HepG2 (cell line): ENCODE measurements around the gene ZFAND2B. TPM values are rescaled to one million over a fixed set of nuclear protein-coding genes. Genes with fewer than 3 reads are reported as not detected.

Source experiments
- ATAC-seq: fragments of 200-7000 bp; cut with Tn5 transposase; 3 replicates; pipeline ENCODE4 v1.9.1; 2020; ENCODE audit warnings: mild to moderate bottlenecking, moderate library complexity
- BruUV-seq: library from RNA; stranded (reverse); fragments of 400-500 nt; replicated peaks from 2 replicates; lab custom pipeline; 2021; lab: Mats Ljungman, UMichigan
- CTCF ChIA-PET: fragments of 300-600 bp; formaldehyde crosslinking; extraction: SDS; loops from one replicate; lab custom pipeline; 2021; ENCODE audit warnings: low total read pairs, inconsistent platforms, low intra/inter-chr PET ratio; lab: Yijun Ruan, JAX
- POLR2A ChIA-PET: fragments of 350-600 bp; sonication (Branson Sonifier 250); formaldehyde crosslinking; loops from one replicate; lab custom pipeline; 2020; ENCODE audit warnings: antibody characterized with exemption, inconsistent platforms; lab: Yijun Ruan, JAX
- DNase-seq: peaks from one replicate; pipeline ENCODE4 v3.0.0-alpha.2; 2015; ENCODE audit warnings: low spot score
- FAIRE-seq: peaks from 3 replicates; lab custom pipeline; 2011; peaks lifted over from hg19 to GRCh38; lab: Jason Lieb, UNC
- H2AFZ ChIP-seq: one replicate; pipeline ENCODE4 v1.6.1; 2011; ENCODE audit warnings: low read length, inconsistent platforms
- H3K27ac ChIP-seq: fragments of 300-600 bp; 3 replicates; pipeline ENCODE4 v1.8.0; 2011; ENCODE audit warnings: mixed run types, mild to moderate bottlenecking, mixed read lengths, low read length, inconsistent platforms; ENCODE audit not compliant: insufficient read depth; ENCODE audit errors: extremely low read length
- H3K27me3 ChIP-seq, 2 experiments: fragments of 200-600 bp in 1 of 2; 2 replicates in 1 of 2; 3 replicates in 1 of 2; pipeline versions ENCODE4 v1.6.0 to v1.8.0; 2011; ENCODE audit warnings: low read length in 2 of 2, mild to moderate bottlenecking in 2 of 2, moderate library complexity in 2 of 2, inconsistent platforms in 1 of 2; ENCODE audit not compliant: insufficient read depth in 2 of 2, control insufficient read depth in 1 of 2
- H3K36me3 ChIP-seq, 2 experiments: fragments of 200-600 bp in 1 of 2; replicated peaks in 1 of 2; 2 replicates in 1 of 2; 3 replicates in 1 of 2; pipeline versions ENCODE4 v1.5.1 to v1.8.0; 2011; ENCODE audit warnings: low read length in 2 of 2, inconsistent platforms in 1 of 2; ENCODE audit not compliant: insufficient read depth in 2 of 2, control insufficient read depth in 1 of 2
- H3K4me1 ChIP-seq: 2 replicates; pipeline ENCODE4 v1.5.1; 2012; ENCODE audit warnings: low read length, inconsistent platforms; ENCODE audit not compliant: insufficient read depth
- H3K4me2 ChIP-seq: 2 replicates; pipeline ENCODE4 v1.6.0; 2011; ENCODE audit warnings: low read depth, low read length, inconsistent platforms
- H3K4me3 ChIP-seq, 3 experiments: fragments of 200-600 bp in 1 of 3; sonication (generic), shearing (Covaris generic) in 1 of 3; replicated peaks in 1 of 3; 2 replicates each; pipeline ENCODE4 v1.5.1; 2011 to 2016; ENCODE audit warnings: low read length in 3 of 3, inconsistent platforms in 2 of 3, low read depth in 2 of 3, mild to moderate bottlenecking in 2 of 3, control low read depth in 1 of 3, mixed read lengths in 1 of 3; ENCODE audit not compliant: insufficient read depth in 1 of 3
- H3K79me2 ChIP-seq: one replicate; pipeline ENCODE4 v1.6.1; 2011; ENCODE audit warnings: low read length, inconsistent platforms; ENCODE audit not compliant: insufficient read depth
- H3K9ac ChIP-seq: 2 replicates; pipeline ENCODE4 v1.6.0; 2011; ENCODE audit warnings: mild to moderate bottlenecking, low read depth, low read length, inconsistent platforms; ENCODE audit not compliant: insufficient read depth
- H3K9me3 ChIP-seq: 2 replicates; pipeline ENCODE4 v1.5.1; 2012; ENCODE audit warnings: mild to moderate bottlenecking, low read length
- H4K20me1 ChIP-seq: 2 replicates; pipeline ENCODE4 v1.6.0; 2011; ENCODE audit warnings: inconsistent platforms, mild to moderate bottlenecking, low read length, moderate library complexity; ENCODE audit not compliant: insufficient read depth
- CBX1 ChIP-seq: IDR thresholded peaks from one replicate; pipeline ENCODE4 v1.6.1; 2016; ENCODE audit warnings: antibody characterized with exemption, low read depth
- GZF1 ChIP-seq: sonication (generic); formaldehyde crosslinking; IDR thresholded peaks from 2 replicates; pipeline ENCODE4 v1.5.1; 2020; ENCODE audit warnings: mild to moderate bottlenecking, missing genetic modification reagents
- KLF16 ChIP-seq, 2 experiments: sonication (generic) in 1 of 2; formaldehyde crosslinking in 1 of 2; IDR thresholded peaks; 2 replicates each; pipeline versions ENCODE4 v1.6.1 to v1.8.0; 2016 to 2023; ENCODE audit warnings: missing genetic modification reagents in 2 of 2, missing compliant biosample characterization in 1 of 2
- LRRFIP1 ChIP-seq: sonication (generic); formaldehyde crosslinking; conservative IDR thresholded peaks from 2 replicates; pipeline ENCODE4 v1.4.0; 2020; ENCODE audit warnings: missing genetic modification reagents
- POLR2G ChIP-seq: fragments of 200-400 bp; formaldehyde crosslinking; IDR thresholded peaks from 2 replicates; pipeline ENCODE4 v1.6.1; 2018; ENCODE audit warnings: mild to moderate bottlenecking, low read depth, low read length, moderate library complexity
- SCMH1 ChIP-seq: sonication (generic); formaldehyde crosslinking; IDR thresholded peaks from 2 replicates; pipeline ENCODE4 v1.9.0; 2021; ENCODE audit warnings: missing genetic modification reagents, mild to moderate bottlenecking, borderline replicate concordance
- TAF15 ChIP-seq: fragments of 200-400 bp; formaldehyde crosslinking; IDR thresholded peaks from one replicate; pipeline ENCODE4 v1.6.1; 2018; ENCODE audit warnings: mild to moderate bottlenecking, low read depth, low read length; ENCODE audit not compliant: poor library complexity, severe bottlenecking
- ZBTB25 ChIP-seq: IDR thresholded peaks from 2 replicates; pipeline ENCODE4 v1.6.1; 2018; ENCODE audit warnings: missing genetic modification reagents
- ZBTB43 ChIP-seq: sonication (generic); formaldehyde crosslinking; conservative IDR thresholded peaks from 2 replicates; pipeline ENCODE4 v1.4.0; 2020; ENCODE audit warnings: missing genetic modification reagents
- ZNF121 ChIP-seq: sonication (generic); formaldehyde crosslinking; IDR thresholded peaks from 2 replicates; pipeline ENCODE4 v1.5.0; 2020; ENCODE audit warnings: mild to moderate bottlenecking, missing genetic modification reagents
- ZNF317 ChIP-seq: sonication (generic); formaldehyde crosslinking; IDR thresholded peaks from 2 replicates; pipeline ENCODE4 v1.5.0; 2020; ENCODE audit warnings: mild to moderate bottlenecking, missing genetic modification reagents
- ZNF512B ChIP-seq: sonication (generic); formaldehyde crosslinking; IDR thresholded peaks from 2 replicates; pipeline ENCODE4 v1.5.1; 2020; ENCODE audit warnings: missing genetic modification reagents, mild to moderate bottlenecking, borderline replicate concordance
- ZNF749 ChIP-seq: sonication (generic); formaldehyde crosslinking; IDR thresholded peaks from 2 replicates; pipeline ENCODE4 v1.8.0; 2022; ENCODE audit warnings: mild to moderate bottlenecking, missing genetic modification reagents, moderate library complexity, borderline replicate concordance
- ZNF788 ChIP-seq: sonication (generic); formaldehyde crosslinking; IDR thresholded peaks from 2 replicates; pipeline ENCODE4 v1.5.0; 2020; ENCODE audit warnings: mild to moderate bottlenecking, missing genetic modification reagents, borderline replicate concordance
- WGBS: methylation state at CpG from one replicate; pipeline ENCODE4 v1.1.6; 2017; ENCODE audit warnings: low lambda C conversion rate; 5-methylcytosine and 5-hydroxymethylcytosine counted together
- in situ Hi-C: cut with HindIII; loops from 2 replicates; pipeline ENCODE4 v1.10.0; 2017; ENCODE audit warnings: low pct_unique_long_range_greater_than_20kb; ENCODE audit not compliant: extremely low pct_ligation_motif_present
- intact Hi-C: fragments of 100-400 bp; cut with micrococcal nuclease; formaldehyde crosslinking; loops from one replicate; pipeline ENCODE4 v1.10.0; 2022; ENCODE audit not compliant: unreplicated experiment
- polyA plus RNA-seq, 8 experiments: library from polyadenylated mRNA; depleted of rRNA in 3 of 8; stranded (reverse) in 7 of 8; unstranded in 1 of 8; fragments of >200 nt; fragmentation: Illumina TruSeq in 4 of 8; extraction: Trizol in 4 of 8; gene quantifications; 2 replicates each; pipeline versions ENCODE4 v1.2.1 to v1.2.3, GENCODE V29; 2011 to 2016; ENCODE audit warnings: low read depth in 4 of 8, missing spikeins in 1 of 8, mixed read lengths in 1 of 8; ENCODE audit not compliant: insufficient read depth in 1 of 8
- total RNA-seq, 5 experiments: library from RNA; depleted of rRNA; stranded (reverse); fragments of >200 nt; fragmentation: Illumina TruSeq; extraction: Trizol; gene quantifications; 2 replicates each; pipeline ENCODE4 v1.2.3, GENCODE V29; 2016; ENCODE audit warnings: low read depth in 1 of 5
- TF ChIP-seq, protein P1 (sequence below): IDR thresholded peaks from 2 replicates; pipeline ENCODE4 v1.6.1; 2016; ENCODE audit warnings: low read depth

ZFAND2B gene
- total and polyA plus RNA-seq, 2 of the 13 experiments (the other 11 are each of a cell fraction or from before 2014, with no cell fraction given), result 53.3 to 115 TPM

DNA sequence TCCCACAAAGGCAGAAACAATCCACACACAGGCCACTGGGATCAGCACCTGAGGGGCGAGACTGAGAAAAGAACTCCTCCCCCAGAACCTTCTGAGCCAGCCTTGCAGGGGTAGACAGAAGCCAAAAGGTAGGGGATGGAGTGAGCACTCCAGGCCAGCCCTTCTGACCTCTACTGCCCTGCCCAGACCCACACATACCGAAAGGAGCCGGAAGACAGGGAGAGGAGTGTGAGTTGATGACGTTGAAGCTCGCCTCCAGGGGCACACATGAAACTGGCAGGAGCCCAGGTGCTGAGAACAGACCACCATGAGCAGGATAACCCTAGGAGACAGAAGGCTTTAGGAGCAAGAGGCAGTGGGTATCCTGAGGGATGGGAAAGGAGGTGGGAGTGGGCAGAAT, 38.6 kb upstream of the ZFAND2B start:
- in situ Hi-C loops (no loop called here), intact Hi-C loops (no loop called here)
- Histone ChIP-seq H3K4me1 (peaks cover 17% of the 10 kb centered on the region), H3K36me3 (peaks cover 3% of the 10 kb centered on the region in 2 experiments; a peak in 4 of 5 replicates), H3K4me2 (no peak overlapping the region), H3K27ac (no peak overlapping the region), H3K27me3 (peaks cover 0 to 2% of the 10 kb centered on the region in 2 experiments; a peak in 1 of 5 replicates), H2AFZ (no peak overlapping the region), H3K79me2 (no peaks in the 10 kb centered on the region), H3K9ac (no peak overlapping the region), H3K4me3 (no peak overlapping the region), H3K9me3 (no peaks in the 10 kb centered on the region), H4K20me1 (no peaks in the 10 kb centered on the region)
- WGBS, result 42% methylated on average over 5 of the region's 5 CpGs
- no TSS peak for BruUV-seq
- no peak for FAIRE-seq
- no peak for DNase-seq
- CTCF ChIA-PET, result no interaction called here
- POLR2A ChIA-PET, result interaction anchor here (0.8 to 10.4 kb wide), 3 partner anchors 9 to 50 kb away, joined by 3 to 227 read pairs (median 5); partner anchors contain the start of genes CNPPD1 and ZFAND2B
- ATAC-seq, result no peak
- TF ChIP-seq, protein P1, sequence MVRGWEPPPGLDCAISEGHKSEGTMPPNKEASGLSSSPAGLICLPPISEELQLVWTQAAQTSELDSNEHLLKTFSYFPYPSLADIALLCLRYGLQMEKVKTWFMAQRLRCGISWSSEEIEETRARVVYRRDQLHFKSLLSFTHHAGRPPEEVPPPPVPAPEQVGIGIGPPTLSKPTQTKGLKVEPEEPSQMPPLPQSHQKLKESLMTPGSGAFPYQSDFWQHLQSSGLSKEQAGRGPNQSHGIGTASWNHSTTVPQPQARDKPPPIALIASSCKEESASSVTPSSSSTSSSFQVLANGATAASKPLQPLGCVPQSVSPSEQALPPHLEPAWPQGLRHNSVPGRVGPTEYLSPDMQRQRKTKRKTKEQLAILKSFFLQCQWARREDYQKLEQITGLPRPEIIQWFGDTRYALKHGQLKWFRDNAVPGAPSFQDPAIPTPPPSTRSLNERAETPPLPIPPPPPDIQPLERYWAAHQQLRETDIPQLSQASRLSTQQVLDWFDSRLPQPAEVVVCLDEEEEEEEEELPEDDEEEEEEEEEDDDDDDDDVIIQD (CRISPR knock-in tag), result no peak
- TF ChIP-seq ZNF512B (no peak), CBX1 (no peak), ZNF749 (CRISPR knock-in tag) (no peak), GZF1 (no peak), ZBTB43 (CRISPR knock-in tag) (no peak), ZNF121 (no peak), ZNF788 (no peak), POLR2G (no peak), SCMH1 (CRISPR knock-in tag) (no peak), LRRFIP1 (no peak), ZNF317 (CRISPR knock-in tag) (no peak), KLF16 (CRISPR knock-in tag; IDR thresholded peaks at IDR 0.05) (no peak), TAF15 (no peak), ZBTB25 (no peak)
